Endometrium (tissue), 2 donors: Measurements from ENCODE around the gene TCP1.
"Not testable (repeated sequence)": the region's sequence is repeated elsewhere in the genome, so short reads cannot be mapped to it uniquely, and the experiment has no call there.

Experiments
- FAIRE-seq: peaks from 2 replicates; lab custom pipeline; 2012; peaks lifted over from hg19 to GRCh38; lab: Jason Lieb, UNC
- donor health status: control.
- donor health status: control.

TCP1 gene

GRCh38 chr6:159772196-159772595, 17.2 kb downstream of the TCP1 start:
- no peak for FAIRE-seq

DNA sequence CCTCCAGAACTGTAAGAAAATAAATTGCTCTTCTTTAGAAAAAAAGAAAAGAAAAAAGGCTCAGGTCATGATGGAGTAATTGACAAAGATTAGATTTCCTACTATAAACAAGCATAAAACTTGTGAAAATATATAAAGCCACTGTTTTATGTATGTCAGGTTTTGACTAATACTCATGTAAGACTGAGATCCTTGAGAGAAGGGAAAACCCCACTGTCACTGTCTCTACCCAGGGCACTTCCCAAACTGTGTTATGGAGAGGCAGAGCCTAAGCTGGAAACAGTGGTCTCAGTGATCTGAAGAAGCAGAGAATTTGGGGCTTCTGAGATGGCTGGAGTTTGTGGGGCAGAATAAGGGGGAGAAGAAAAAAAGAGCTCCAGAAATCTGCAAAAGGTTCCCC, 19.9 kb downstream of the TCP1 start:
- no peak for FAIRE-seq

- FAIRE-seq = no peak
These were observed 22.5 kb downstream of the TCP1 start for GRCh38 chr6:159766906-159767305.

DNA sequence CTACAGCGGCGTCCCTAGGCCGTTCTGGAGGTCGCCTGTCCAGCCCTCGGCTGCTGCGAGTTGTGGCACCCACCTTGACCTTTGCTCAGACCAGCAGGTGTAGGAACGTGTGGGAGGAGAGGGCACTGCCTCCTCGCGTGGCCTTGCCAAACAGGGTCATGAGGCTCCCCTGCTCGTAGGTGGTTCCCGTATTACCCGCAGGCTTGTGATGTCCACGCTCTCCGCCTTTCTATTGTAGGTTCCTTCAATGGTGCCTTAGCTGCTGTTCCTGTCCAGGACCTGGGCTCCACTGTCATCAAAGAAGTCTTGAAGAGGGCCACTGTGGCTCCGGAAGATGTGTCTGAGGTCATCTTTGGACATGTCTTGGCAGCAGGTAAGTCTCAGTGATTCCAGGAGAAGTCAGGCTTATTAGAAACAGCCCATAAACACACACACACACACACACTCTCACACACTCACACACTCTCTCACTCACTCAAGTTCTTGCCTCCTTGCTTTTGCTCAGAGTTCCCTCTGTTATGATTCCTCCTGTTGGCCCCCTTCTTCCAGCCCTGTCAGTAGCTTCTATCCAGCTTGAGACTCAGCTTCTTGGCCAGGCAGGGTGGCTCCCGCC, 26.6 kb downstream of the TCP1 start:
- no peak for FAIRE-seq

GRCh38 chr6:159761873-159762680, 27.3 kb downstream of the TCP1 start, which contains the start of gene ACAT2:
ACAT2 (plus strand) TSS chr6:159762045; CDS start chr6:159762088, 43 bp downstream.
- peak; percentile 85 for FAIRE-seq

- no peak for FAIRE-seq
These were observed 28.1 kb downstream of the TCP1 start for GRCh38 chr6:159761129-159761872.

DNA sequence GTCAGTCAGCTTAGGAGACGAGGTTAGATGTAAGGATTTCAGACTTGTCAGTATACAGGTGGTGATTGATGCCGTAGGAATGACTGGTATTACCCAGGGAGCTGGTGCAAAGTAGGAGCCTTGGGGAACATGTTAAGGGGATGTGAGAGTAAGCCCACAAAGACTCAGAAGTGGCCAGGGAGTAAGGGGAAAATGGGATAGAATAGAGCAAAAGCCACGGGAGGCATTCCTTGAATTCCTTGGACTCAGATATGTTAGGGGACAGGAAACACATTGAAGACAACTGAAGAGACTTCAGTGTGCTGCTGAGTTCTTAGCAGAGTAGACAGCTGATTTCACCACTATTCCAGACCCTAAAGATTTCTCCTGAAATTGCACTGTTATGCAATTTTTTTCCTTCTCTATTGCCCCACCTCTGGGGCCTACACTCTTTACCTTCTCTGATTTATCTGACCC, 28.8 kb downstream of the TCP1 start:
- FAIRE-seq = no peak

- no peak for FAIRE-seq
These were observed 29.8 kb downstream of the TCP1 start for GRCh38 chr6:159759645-159760044.

DNA sequence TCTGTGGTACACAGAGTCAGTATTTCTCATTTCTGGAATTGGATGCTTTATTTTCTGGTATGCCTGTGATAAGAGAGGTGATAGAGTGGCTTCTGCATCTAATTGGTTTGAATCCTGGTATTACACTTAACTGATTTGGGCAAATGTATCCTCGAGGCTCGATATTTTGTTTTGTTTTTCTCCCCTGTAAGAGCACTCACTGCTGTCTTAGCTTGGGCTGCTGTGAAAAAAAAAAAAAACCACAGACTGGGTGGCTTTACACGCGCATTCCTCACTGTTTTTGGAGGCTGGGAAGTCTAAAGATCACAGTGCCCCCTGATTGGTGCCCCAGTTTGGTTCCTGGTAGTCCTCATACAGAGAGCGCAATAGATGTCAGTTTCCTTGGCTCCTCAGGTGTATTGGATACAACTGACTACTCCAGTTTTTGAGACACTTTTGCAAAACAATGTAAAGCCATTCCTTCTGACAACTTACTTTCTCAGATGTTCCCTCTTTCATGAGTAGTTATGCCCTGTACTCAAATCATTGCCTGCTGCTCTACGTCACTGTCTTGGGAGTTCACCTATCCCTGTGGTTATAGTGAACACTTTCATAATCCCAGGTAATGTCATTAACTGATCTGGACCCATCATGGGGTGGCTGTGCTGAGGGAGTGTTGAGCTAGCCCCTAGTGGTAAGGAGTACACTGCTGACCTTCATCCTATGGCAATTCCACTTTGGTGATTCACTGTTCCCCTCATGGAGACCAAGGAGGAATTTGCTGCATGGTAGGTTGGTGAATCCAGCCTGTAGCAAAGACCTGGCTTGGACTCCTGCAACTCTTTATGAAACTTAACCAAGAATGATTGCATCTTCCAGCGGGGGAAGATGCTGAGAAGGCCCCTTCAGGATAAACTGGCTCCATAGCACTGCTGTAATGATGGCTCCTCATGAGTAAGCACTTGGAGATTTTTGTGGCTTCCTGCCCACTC, 31.1 kb downstream of the TCP1 start:
- no peak for FAIRE-seq

- no peak for FAIRE-seq
These were observed 32.9 kb downstream of the TCP1 start for GRCh38 chr6:159756508-159756907.

DNA sequence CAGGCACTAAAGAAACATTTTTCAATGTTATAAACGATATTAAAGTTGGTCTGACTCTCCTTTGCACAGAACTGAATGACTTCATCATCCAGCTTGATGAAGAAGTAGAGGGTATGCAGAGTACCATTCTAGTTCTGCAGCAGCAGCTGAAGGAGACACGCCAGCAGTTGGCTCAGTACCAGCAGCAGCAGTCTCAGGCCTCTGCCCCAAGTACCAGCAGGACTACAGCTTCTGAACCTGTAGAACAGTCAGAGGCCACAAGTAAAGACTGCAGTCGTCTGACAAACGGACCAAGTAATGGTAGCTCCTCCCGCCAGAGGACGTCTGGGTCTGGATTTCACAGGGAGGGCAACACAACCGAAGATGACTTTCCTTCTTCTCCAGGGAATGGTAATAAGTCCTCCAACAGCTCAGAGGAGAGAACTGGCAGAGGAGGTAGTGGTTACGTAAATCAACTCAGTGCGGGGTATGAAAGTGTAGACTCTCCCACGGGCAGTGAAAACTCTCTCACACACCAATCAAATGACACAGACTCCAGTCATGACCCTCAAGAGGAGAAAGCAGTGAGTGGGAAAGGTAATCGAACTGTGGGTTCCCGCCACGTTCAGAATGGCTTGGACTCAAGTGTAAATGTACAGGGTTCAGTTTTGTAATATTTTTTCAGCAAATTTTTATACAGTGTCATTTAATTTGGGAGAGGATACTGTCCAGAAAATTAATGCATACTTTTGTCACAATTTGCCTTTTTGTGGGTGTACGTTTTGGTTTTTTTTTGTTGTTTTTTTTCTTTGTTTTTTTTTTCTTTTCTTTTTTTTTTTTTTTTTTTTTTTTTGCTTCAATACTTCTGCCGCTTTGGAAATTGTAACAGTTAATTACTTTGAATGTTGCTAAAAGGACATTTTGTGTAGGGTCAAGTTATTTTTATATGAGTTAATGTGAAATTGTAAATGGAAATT, 34.2 kb downstream of the TCP1 start:
- FAIRE-seq = no peak

DNA sequence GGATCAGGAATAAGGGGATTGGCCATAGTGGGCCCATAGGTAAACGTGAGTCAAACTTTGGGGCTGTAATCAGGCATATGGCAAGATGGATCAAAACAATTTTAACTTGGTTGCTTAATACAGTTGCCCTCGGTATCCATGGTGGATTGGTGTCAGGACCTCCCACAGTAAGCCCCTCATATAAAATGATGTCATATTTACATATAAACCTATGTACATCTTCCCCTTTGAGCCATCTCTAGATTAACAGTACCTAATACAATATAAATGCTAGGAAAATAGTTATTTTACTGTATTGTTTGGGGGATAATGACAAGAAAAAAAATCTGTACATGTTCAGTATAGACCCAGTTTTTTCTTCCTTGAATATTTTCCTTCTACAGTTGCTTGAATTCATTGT, 35.0 kb downstream of the TCP1 start:
- no peak for FAIRE-seq

GRCh38 chr6:159753081-159753872, 36.1 kb downstream of the TCP1 start:
- no peak for FAIRE-seq

DNA sequence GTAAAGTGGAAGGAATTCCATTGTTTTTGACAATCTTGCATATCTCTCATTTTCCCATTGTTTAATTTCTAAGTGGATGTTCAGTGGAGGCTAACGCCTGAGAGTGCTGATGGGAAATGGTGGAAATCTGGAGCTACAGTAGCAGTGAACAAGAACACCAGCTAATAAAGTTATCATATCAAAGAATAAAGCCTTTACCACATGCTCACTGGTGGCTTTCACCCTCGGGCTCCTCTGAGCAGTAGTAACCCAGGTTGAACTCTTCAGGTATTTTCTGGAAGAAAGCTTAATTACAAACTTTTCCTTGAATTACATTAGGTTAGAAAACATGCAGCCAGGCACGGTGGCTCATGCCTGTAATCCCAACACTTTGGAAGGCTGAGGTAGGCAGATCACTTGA, 38.0 kb downstream of the TCP1 start:
- FAIRE-seq = no peak

- not testable (repeated sequence) for FAIRE-seq
These were observed 41.3 kb downstream of the TCP1 start for GRCh38 chr6:159748127-159748526.

- FAIRE-seq = no peak
These were observed 42.6 kb downstream of the TCP1 start for GRCh38 chr6:159746759-159747158.

- FAIRE-seq = no peak
These were observed 44.3 kb downstream of the TCP1 start for GRCh38 chr6:159745081-159745480.

DNA sequence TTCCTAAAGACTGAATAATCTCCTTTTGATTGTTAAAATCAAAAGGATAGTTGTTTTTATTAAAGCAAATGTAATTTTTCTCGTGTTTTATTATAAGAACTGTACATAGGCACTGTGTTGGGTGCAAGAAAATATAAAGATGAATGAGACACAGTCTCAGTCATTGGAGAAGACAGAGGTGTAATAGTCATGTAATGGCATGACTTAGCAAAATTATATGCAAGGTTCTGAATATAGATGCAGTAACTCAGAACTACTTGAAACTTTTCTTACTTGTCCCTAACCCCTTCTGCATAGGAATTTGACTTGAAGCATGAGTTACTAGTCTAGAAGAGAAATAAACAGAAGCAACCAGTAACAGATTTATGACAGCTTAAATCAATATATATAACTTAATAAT, 47.2 kb downstream of the TCP1 start:
- FAIRE-seq = no peak

DNA sequence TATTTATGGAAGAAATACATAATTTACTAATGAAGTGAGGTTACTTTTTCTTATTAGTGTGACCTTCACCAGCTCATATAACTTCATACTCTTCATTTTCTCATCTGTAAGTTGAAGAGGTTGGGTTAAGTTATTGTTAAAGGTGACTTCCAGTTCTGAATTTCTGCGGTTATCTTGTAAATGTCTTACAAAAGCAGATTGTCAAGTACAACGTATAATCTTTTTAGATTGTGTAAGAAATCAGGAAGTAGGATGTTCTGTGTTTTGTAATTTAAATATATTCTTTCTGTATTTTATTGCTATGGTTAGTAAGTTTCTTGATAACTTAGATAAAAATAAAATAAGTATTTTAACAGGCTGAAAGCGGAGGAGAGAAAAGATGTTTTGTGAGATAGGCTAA, 50.1 kb downstream of the TCP1 start:
- FAIRE-seq = no peak

- no peak for FAIRE-seq
These were observed 52.5 kb downstream of the TCP1 start for GRCh38 chr6:159736908-159737307.
